HG02885 (cell line): Measurements from ENCODE around the gene SCRN2.

ENCODE experiments used
- ATAC-seq: cut with Tn5 transposase; IDR thresholded peaks from one replicate; pipeline ENCODE4 v1.9.1; 2021; ENCODE audit warnings: mild to moderate bottlenecking; ENCODE audit not compliant: unreplicated experiment, poor library complexity

Gene SCRN2

GRCh38 chr17:47808036-47808829 is 32.8 kb downstream of the SCRN2 start:
- no peak for ATAC-seq

GRCh38 chr17:47807421-47807820 is 33.7 kb downstream of the SCRN2 start:
- no peak for ATAC-seq

- ATAC-seq: no peak
Observed at GRCh38 chr17:47806913-47807255, 34.2 kb downstream of the SCRN2 start.

- no peak for ATAC-seq
Observed at GRCh38 chr17:47806026-47806912, 34.8 kb downstream of the SCRN2 start.

GRCh38 chr17:47804461-47804860 is 36.6 kb downstream of the SCRN2 start:
- ATAC-seq: no peak

- no peak for ATAC-seq
Observed at GRCh38 chr17:47803751-47804150, 37.3 kb downstream of the SCRN2 start.

- no peak for ATAC-seq
Observed at GRCh38 chr17:47803201-47803600, 37.9 kb downstream of the SCRN2 start.

- ATAC-seq: no peak
Observed at GRCh38 chr17:47802341-47803022, 38.6 kb downstream of the SCRN2 start.

- ATAC-seq: no peak
Observed at GRCh38 chr17:47801906-47802305, 39.2 kb downstream of the SCRN2 start.

GRCh38 chr17:47801176-47801765 is 39.8 kb downstream of the SCRN2 start:
- no peak for ATAC-seq

- no peak for ATAC-seq
Observed at GRCh38 chr17:47800686-47801085, 40.4 kb downstream of the SCRN2 start.

- no peak for ATAC-seq
Observed at GRCh38 chr17:47797797-47798196, 43.3 kb downstream of the SCRN2 start.

- ATAC-seq: no peak
Observed at GRCh38 chr17:47792979-47793378, 48.1 kb downstream of the SCRN2 start.

GRCh38 chr17:47792457-47792856 is 48.6 kb downstream of the SCRN2 start:
- ATAC-seq: no peak

- no peak for ATAC-seq
Observed at GRCh38 chr17:47791025-47791424, 50.0 kb downstream of the SCRN2 start.

GRCh38 chr17:47789611-47790561 is 51.2 kb downstream of the SCRN2 start:
- no peak for ATAC-seq
